ENCODE results near the gene MFSD1. TPM values are rescaled to one million over a fixed set of nuclear protein-coding genes. Genes with fewer than 3 reads are reported as not detected.

Gene MFSD1
- total and polyA plus RNA-seq, 2 donors (not counting 1 experiment from before 2014, with no cell fraction given): 103 to 117 TPM

GRCh38 chr3:158782283-158782989 lies 19.4 kb upstream of the MFSD1 start:
- no peaks in the 10 kb centered on the region for H3K79me2 ChIP-seq (ENCODE audit: control insufficient read depth, insufficient read depth, low read length)
- TF ChIP-seq EZH2 (IDR thresholded peaks at IDR 0.05; ENCODE audit: low read length, missing control alignments): no peak
- no peak for TF ChIP-seq CTCF (conservative IDR thresholded peaks at IDR 0.05 in 1 of 2, IDR thresholded peaks at IDR 0.05 in 1 of 2; ENCODE audit: low read depth in 1 of 2, low read length in 2 of 2)
- no peaks in the 10 kb centered on the region for H3K9me3 ChIP-seq (ENCODE audit: control insufficient read depth, insufficient read depth, low read depth, low read length)
- H2AFZ ChIP-seq (ENCODE audit: low read length): no peak overlapping the region
- H3K4me1 ChIP-seq (ENCODE audit: control insufficient read depth, extremely low read depth, insufficient read depth, low read length): peaks cover 8% of the 10 kb centered on the region
- no peaks in the 10 kb centered on the region for H3K36me3 ChIP-seq (ENCODE audit: control insufficient read depth, insufficient read depth, low read length)
- H3K4me3 ChIP-seq (replicated peaks in 1 of 4; ENCODE audit: control extremely low read depth in 1 of 4, insufficient read depth in 1 of 4, low read depth in 3 of 4, low read length in 4 of 4): no peak overlapping the region
- H3K4me2 ChIP-seq (ENCODE audit: extremely low read depth, insufficient read depth, low read length): no peak overlapping the region
- no peaks in the 10 kb centered on the region for H3K27me3 ChIP-seq (ENCODE audit: control insufficient read depth, insufficient read depth, low read length)
- H4K20me1 ChIP-seq (ENCODE audit: control insufficient read depth, extremely low read depth, insufficient read depth, low read length): no peaks in the 10 kb centered on the region
- peak in 1 of 2 donors; percentile 34 for DNase-seq (ENCODE audit: low read depth in 2 of 2)
- no peak overlapping the region for H3K27ac ChIP-seq (ENCODE audit: insufficient read depth, low read length)
- H3K9ac ChIP-seq (ENCODE audit: insufficient read depth, low read length): no peak overlapping the region

GRCh38 chr3:158783051-158783450 lies 18.8 kb upstream of the MFSD1 start:
- DNase-seq (ENCODE audit: low read depth in 2 of 2): no peak
- no peak overlapping the region for H3K4me3 ChIP-seq (replicated peaks in 1 of 4; ENCODE audit: control extremely low read depth in 1 of 4, insufficient read depth in 1 of 4, low read depth in 3 of 4, low read length in 4 of 4)

GRCh38 chr3:158785972-158786371 lies 15.9 kb upstream of the MFSD1 start:
- TF ChIP-seq EZH2 (IDR thresholded peaks at IDR 0.05; ENCODE audit: low read length, missing control alignments) (no peak), CTCF (conservative IDR thresholded peaks at IDR 0.05 in 1 of 2, IDR thresholded peaks at IDR 0.05 in 1 of 2; ENCODE audit: low read depth in 1 of 2, low read length in 2 of 2) (no peak)
- Histone ChIP-seq H3K4me3 (replicated peaks in 1 of 4; ENCODE audit: control extremely low read depth in 1 of 4, insufficient read depth in 1 of 4, low read depth in 3 of 4, low read length in 4 of 4) (no peak overlapping the region), H3K4me1 (ENCODE audit: control insufficient read depth, extremely low read depth, insufficient read depth, low read length) (peaks cover 11% of the 10 kb centered on the region)

More at GRCh38 chr3:158783051-158783450, 18.8 kb upstream of the MFSD1 start:
- TF ChIP-seq CTCF (conservative IDR thresholded peaks at IDR 0.05 in 1 of 2, IDR thresholded peaks at IDR 0.05 in 1 of 2; ENCODE audit: low read depth in 1 of 2, low read length in 2 of 2): no peak
- Histone ChIP-seq H4K20me1 (ENCODE audit: control insufficient read depth, extremely low read depth, insufficient read depth, low read length) (no peaks in the 10 kb centered on the region), H2AFZ (ENCODE audit: low read length) (no peak overlapping the region), H3K4me2 (ENCODE audit: extremely low read depth, insufficient read depth, low read length) (no peak overlapping the region), H3K36me3 (ENCODE audit: control insufficient read depth, insufficient read depth, low read length) (no peaks in the 10 kb centered on the region), H3K9me3 (ENCODE audit: control insufficient read depth, insufficient read depth, low read depth, low read length) (no peaks in the 10 kb centered on the region), H3K79me2 (ENCODE audit: control insufficient read depth, insufficient read depth, low read length) (no peaks in the 10 kb centered on the region), H3K4me1 (ENCODE audit: control insufficient read depth, extremely low read depth, insufficient read depth, low read length) (peaks cover 4% of the 10 kb centered on the region), H3K9ac (ENCODE audit: insufficient read depth, low read length) (no peak overlapping the region), H3K27ac (ENCODE audit: insufficient read depth, low read length) (no peak overlapping the region), H3K27me3 (ENCODE audit: control insufficient read depth, insufficient read depth, low read length) (no peaks in the 10 kb centered on the region)

More at GRCh38 chr3:158785972-158786371, 15.9 kb upstream of the MFSD1 start:
- Histone ChIP-seq H3K36me3 (ENCODE audit: control insufficient read depth, insufficient read depth, low read length) (no peaks in the 10 kb centered on the region), H4K20me1 (ENCODE audit: control insufficient read depth, extremely low read depth, insufficient read depth, low read length) (no peaks in the 10 kb centered on the region), H3K27ac (ENCODE audit: insufficient read depth, low read length) (no peak overlapping the region), H2AFZ (ENCODE audit: low read length) (no peak overlapping the region), H3K79me2 (ENCODE audit: control insufficient read depth, insufficient read depth, low read length) (no peaks in the 10 kb centered on the region), H3K4me2 (ENCODE audit: extremely low read depth, insufficient read depth, low read length) (no peak overlapping the region), H3K27me3 (ENCODE audit: control insufficient read depth, insufficient read depth, low read length) (no peaks in the 10 kb centered on the region), H3K9ac (ENCODE audit: insufficient read depth, low read length) (no peak overlapping the region), H3K9me3 (ENCODE audit: control insufficient read depth, insufficient read depth, low read depth, low read length) (no peaks in the 10 kb centered on the region)
- DNase-seq (ENCODE audit: low read depth in 2 of 2): peak in 1 of 2 donors; percentile 44
